ENCODE measurements around the gene DCC.
A peak's percentile ranks its signal among the peaks of the same experiment; 100 is the strongest.

DCC gene

DNA sequence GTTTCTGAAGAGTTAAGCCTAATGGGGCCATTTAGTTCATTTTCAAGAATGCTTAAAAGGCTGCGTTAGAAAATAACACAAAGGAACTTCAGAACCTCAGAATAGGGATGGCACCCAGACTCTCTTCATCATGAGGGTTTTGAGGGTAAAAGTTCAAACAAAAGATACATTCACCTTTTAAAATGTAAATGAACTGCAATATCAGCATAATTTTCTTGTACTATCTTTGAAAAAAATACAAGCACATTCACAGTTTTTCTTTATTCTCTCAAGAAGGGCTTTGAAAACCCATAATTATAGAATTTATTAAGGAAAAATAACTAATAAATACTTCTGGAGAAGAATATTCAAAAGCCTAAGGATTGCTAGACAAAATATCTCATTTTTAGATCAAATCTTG, 791.0 kb downstream of the DCC start:
- DNase-seq: no peak

DNA sequence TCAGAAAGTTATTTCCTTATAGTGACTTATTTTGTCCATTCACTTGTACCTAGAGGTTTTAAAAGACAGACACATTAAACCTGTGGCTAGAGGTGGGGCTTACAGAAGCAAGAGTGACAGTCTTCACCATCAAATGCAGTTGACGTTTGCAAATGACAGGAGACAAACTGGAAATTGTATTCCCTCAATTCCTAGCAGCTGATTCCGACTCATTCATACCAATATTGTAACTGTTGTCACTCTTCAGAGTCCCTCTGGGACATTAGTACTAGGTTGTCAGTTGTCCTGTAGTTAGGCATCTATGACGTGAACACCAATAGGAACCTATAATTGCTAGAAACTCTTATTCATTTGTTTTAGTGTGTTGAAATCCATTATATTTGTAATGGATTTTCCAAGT, 794.7 kb downstream of the DCC start:
- DNase-seq: no peak

DNA sequence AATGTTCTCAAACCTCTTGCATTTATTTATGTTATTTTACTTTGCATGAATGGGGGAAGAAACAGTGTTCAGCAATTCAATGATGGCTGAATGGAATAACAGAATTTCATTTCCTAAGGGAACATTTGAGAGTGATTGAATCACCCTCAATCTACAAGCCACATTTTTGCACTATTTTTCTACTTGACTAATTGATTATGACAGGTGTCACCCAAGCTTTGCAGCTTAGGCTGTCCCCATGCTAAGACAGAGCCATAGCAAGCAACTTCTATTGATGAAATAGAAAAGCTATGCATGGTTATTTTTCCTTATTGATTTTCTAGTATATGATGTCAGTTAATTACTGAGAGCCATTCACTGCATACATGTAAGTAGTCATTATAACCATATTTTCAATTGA, 795.7 kb downstream of the DCC start:
- no peak for DNase-seq

DNA sequence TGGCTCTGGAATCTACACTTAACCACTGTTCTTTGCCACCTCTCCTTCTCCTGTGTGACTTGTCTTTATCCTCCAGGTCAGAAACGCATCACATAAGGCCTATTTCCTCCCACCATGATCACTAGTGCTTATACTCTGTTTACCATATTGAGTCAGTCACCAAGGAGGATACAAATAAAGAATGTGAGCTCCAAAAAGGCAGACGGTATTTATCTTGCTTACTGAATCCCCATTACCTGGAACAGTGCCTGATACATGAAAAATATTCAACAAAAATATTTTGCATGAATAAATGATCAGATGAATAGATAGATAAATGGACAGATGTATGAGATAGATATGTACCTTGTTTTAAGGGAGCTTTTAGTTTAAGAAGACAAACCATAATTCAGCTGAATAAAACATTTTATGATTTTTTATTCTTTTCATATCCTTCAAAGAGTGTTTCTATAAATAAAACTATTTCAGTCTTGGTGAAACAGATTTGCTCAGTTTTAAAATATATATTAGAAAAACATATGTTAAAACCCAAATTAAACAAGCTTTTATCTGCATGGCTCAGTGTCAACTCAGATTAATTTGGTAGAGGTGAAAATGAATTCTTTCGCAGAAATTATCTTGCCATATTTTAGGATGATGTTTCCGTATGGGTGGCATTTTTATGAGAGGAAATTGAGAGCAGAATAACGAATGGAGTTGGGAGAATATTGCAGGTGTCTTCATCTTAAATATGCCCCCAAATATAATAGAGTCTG, 799.9 kb downstream of the DCC start:
- DNase-seq: no peak

DNA sequence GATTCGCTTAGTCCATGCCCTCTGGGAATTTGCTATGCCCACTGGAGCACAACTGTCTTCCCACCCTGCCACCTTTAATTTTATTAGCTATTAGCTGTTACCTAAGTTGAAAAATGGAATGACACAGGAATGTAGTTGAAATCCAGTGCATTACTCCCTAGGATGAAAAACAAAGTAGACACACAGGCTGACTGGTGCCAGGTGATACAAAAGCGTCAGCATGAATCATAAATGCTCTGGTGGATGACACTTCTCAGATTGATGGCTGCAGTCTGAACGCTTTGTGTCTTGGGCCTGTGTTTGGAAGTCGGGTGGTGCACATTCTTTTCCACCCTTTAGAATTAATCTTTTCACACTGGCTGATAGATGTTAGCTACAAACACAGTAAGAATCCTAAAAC, 802.0 kb downstream of the DCC start:
- DNase-seq: no peak

DNA sequence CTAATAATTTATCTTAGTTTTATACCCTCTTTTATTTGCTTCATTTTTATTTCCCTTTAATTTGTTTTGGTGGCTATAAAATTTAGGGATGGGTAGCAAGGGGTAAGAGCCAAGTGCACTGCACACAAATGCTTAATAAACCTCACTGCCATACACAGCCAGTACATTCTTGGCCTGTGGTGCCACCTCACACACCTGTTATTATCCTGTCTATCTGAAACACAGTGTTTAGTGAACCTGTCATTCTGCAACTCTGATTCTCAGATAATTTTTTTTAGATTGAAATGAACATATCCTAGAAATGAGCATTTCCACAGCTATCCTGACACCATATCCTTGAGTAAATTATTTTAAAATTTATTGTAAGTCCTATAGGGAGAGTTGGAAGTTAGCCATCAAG, 807.5 kb downstream of the DCC start:
- DNase-seq: no peak

DNA sequence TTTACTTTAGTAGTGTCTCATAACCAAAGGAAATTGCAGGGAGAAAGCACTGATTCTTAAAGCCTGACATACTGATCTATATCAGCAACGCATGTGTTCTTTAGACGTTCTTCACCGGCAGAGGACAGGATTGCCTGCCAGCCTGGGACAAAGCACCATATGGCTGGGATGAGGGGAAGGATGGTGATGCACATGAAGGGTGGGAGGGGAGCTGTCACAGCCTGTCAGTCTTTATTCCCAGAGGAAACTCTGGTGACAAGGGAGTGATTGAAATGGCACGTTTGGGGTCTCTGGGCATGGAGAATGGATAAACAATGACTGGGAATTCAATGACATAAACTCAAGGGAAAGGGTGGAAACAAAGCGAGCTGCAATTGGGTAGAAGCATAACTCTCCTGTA, 808.1 kb downstream of the DCC start:
- no peak for DNase-seq

DNA sequence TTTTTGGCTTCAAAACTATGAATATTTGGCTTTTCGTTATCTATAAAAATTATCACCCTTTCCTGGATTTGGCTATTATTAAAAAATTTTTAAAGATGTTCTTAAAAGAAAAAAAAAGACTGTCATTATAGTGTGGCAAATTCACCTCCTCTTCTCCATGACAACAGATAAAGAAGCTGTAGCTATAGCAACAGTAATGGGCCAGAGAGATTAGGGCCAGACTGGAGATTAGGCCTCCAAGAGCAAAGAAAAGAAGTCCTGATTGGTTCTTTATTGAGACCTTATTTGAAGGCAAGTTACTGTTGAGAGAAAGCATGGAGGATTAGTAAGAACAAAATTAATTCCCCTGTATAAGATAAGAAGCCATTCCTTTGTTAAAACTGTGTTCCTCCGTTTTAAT, 812.5 kb downstream of the DCC start:
- no peak for DNase-seq

DNA sequence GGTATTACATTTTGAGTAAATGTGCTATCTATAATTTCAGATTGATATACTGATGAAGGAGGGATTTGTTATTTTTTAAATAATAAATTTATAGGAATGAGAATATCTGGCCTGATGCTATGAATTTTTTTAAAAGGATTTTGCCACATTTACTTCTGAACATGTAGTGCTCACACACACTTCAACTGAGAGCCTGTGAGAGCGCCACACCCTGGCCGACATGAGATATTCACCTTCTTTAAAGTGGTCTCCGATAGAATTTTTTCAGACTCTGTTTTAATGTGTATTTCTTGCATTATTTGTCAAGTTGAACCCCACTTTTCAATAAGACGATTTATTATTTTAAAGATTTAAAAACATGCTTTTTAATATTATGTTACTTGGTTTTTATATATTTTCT, 813.3 kb downstream of the DCC start:
- DNase-seq: no peak

DNA sequence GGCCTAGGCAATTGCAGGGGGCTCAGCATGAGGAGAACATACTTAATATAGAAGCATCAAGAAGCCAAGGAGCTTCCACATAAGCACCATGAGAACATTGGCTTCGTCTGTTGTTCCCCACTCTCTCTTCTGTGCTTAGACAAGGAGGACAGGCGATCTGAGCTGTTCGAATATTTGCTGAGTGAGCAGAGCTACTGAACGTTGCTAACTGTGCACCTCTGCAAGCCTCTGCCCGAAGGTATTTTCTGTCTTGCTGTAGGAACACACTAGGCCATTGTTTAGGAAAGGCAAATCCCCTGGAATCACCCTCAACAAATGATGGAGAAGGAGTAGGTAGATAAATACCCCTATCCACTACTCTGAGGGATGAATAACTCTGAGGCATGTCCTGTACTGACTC, 813.8 kb downstream of the DCC start:
- DNase-seq: no peak

DNA sequence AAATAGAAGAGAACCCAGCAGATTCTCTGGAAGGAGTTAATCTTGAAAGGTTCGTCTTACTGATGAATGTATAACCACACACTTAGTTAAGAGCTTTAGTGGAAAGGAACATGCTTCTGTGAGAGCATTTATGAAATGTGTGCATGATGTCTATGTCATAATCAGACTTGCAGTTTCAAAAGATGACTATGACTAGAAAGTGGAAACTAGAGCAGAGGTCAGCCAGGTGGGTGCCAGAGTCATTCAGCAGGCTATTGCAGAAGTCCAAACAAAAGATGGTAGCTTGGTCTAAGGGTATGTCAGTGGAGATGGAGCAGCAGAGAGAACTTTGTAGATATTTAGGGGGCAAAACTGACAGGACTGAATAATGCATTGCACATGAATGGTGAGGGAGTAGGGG, 825.8 kb downstream of the DCC start:
- DNase-seq: no peak

DNA sequence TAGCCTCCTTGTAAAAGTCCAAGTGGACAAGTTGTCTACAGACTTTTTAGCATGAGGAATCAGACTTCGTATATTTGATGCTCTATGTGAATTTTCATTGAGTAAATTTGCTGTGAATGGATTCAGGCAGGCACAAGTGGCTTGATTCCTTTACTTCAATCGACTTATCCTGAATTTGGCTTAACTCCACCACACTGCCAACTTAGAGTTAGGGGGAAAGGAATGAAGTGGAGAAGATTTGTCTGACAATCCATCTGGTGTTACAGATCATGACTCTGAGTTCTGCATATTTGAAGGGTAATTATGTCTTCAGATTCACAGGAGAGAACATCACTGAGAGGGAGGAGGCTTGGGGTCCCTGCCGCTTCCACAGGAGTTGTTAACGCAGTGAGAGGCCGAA, 829.3 kb downstream of the DCC start:
- no peak for DNase-seq

DNA sequence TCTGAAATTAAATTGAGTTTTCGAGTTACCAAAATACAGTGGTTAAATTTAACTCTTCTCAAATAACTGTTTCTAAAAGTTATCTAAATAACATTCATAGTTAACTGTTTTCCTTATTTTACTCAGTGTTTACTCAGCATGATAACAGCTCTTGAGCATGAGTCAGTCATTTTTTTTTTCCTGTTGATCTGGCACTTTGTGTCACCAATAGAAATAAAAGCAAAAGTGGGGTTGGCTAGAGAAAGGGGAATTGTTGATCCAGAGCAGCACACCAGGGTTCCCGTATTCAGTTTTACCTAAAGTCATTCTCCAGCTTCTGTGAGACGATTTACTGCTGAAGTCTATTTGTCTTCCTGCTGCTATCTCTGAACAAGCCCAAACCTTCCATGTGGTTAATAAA, 851.6 kb downstream of the DCC start:
- DNase-seq: no peak

DNA sequence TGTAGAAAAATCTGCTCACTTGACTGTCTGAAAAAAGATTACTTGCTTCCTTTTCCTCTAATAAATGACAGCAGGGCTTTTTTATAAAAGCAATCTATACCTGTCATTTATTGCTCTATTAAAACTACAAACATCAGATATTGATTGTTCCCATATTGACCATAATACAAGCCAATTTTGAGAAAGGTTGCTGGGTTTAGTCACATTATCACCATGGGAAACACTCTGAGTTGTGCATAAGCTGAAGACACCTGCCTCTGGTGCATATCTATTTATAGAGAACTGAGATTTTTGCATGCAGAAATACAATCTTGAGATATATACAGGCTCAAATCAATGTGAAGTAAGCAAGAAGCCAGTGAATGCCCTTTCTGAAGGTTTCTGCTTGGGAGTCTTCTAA, 853.9 kb downstream of the DCC start:
- DNase-seq: no peak

DNA sequence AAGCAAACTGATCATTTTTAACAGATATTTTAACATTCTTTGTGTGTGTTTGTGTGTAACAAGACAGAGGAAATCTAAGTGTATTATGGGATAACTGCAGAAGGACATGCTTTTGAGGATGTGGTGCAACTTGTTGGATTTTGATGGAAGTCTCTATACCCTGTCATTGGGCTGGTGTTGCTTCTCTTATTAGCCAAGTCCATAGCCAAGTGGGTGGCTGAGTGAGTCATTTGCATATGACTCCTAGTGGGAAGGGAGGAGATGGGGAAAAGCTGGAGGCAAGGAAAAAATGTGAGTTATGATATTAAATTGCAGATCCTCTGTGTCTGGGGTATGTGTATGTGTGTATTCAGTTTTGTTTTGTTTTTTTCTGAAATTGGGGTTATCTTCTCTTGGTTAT, 879.9 kb downstream of the DCC start:
- no peak for DNase-seq

DNA sequence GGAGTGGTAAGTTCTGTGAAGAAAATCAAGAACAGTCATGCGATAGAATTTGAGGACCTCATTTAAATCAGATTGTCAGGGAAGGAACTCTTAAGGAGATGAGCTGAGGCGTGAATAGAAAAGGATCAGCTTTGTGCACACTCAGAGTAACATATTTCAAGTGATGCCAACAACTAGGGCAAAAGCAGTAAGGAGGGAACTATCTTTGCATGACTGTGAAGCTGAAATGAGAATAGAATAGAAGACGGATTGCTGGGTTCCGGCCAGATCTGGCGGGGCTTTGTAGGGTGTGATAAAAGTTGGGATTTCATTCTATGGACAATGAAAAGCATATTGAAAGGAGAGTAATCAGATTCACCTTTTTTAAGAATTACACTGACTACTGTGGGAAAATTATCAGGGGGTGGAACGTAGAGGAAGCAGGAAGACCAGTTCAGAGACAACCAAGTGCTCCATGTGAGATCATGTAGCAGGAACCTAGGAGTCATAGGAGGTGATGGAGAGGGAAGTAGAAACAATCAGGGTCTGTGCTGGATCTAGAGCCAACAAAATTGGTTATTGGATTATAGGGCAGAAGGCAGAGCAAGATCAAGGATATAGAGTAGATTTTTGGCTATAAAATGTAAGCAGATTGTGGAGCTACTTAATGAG, 884.3 kb downstream of the DCC start:
- no peak for DNase-seq

DNA sequence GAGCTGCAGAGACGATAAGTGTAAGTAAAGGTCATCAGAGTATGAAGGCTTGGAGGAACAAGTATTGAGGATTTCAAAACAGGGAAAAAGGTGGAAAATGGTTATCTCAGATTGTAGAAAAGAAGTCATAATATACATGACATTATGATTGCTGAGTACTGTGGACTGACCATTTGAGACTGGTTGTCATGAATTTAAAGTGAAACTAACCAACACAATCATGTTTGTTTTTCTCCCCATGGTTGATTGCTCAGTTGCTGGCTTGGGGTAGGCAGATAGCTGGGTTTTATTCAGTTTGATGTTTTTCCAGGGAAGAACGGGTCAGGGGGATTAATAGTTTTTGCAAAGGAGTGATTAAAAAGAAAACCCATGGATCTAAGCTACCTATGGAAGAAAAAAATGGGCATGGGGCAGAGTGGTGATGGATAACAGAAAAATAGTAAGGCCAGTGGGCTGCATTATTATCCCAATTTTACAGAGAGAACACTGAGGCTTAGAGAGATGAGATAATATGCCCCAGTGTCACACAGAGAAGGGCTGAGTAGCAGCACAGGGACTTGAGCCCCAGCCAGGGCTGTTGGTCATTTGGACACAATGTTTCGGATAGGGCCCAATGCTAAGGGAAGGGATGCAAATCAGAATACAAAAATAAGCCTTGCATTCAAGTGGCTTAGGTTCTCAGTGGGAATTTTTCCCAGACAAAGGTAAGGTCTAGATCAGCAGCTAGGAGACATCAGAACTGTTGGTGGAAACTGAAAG, 885.7 kb downstream of the DCC start:
- DNase-seq: no peak

DNA sequence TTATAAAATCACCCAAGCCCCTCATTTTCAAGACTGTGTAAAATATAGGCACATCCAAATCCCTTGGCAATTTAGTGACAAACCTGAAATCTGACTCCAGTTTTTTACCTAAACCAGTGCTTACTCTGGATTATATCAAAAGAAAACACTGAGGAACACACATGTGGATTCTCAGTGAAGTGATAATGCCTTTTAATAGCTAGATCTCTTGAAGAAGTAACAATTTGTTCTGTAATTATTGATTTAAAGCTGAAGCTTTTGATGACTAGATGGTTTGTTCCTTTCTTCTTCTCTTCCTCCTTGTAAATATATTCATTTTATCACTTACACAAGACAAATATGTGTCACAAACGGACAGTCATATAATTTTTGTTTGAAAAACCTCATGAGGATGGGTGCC, 894.6 kb downstream of the DCC start:
- no peak for DNase-seq

DNA sequence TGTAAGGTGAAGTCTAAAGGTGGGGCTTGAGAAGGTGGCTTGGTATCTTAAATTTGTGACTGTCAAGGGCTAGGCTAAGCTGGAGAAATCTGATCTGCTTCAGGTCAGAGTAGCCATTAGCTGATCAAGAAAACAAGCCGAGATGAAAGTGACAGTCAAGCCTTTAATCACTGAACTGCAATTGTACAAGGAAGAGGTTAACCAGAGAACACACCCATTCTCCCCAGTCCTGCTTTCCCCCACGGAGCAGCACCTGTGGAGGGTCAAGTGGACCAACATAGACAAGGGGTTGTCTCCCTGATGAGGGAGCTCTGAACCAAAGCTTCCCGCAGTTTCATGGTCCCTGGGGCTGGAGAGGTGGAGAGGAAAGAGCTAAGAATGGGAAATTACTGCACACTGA, 901.2 kb downstream of the DCC start:
- no peak for DNase-seq

DNA sequence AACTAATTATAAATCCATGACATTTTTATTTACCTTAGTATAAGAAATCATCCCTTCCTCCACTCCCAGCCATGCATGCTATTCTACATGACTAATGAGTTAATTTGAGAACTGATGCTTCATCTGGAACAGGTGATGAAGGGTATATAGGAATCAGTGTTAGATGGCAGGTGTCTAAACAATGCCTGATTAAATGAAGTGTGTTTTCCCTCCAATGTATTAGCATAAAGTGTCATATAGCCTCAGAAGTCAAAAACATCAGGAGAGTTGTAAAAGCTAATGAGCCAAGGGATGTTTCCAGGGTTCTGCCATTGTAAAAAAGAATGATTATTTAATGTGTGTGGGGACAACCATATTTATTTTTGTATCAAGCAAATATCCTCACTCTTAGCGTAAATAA, 913.8 kb downstream of the DCC start:
- peak; percentile 58 for DNase-seq

DNA sequence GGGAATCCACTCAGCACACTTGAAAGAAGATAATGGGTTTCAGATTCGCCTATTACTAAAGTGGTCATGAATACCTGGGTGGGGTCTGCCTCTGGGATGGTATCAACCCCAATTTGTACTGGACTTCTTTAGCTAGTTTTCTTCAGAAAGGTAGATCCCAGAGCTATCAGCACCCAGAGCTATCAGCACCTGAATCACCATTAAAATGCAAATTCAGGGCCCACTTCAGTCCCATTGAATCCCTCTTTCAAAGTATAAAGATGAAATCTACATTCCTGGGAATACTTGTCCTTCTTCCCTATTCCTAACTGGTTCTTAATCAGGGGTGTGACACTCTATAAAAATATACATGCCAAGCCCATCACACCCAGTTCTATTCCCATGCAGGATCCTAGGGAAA, 914.3 kb downstream of the DCC start:
- no peak for DNase-seq

DNA sequence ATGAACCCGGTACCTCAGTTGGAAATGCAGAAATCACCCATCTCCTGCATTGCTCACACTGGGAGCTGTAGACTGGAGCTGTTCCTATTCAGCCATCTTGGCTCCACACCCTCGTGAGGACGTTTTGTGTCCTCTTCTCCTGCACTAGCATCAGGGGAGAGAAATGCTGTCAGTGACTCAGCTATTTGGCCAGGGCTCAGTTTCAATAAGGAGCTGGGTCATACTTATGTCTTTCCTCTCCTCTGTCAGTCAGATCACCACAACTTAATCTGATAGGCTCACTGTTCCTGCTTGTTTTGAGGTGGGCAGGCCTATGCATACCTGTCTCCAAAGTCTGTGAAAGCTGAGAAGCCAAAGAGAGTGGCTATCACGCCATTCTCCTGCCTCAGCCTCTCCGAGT, 921.2 kb downstream of the DCC start:
- DNase-seq: no peak

DNA sequence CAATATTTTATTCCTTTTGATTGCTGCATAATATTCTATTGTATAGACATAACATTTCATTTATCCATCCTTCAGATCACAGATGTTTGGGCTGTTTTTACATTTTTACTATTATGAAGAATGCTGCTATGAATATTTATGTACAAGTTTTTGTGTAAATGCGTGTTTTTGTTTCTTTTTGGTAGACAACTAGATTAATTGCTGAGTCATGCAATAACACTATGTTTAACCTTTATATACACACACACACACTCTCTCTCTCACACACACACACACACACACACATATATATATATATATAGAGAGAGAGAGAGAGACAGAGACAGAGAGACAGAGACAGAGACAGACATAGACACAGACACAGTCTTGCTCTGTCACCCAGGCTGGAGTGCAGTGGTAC, 926.9 kb downstream of the DCC start:
- no peak for DNase-seq

DNA sequence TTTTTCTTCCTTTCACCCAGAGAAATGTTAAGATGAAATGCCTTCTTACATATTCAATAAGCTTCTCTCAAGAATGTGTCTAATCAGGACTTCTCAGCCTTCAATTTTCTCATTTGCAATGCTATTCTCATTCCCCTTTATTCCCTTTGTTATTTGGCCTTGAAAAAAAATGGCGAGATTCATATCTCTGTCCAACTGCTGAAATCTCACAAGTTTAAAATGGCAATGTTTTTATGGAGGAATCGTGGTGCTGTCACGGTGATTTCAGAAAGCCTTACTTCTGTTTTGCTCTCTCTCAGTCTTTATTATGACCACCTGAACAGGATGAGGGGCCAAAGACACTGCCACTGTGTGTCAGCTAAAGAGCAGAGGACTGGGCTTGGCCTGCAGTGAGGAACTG, 928.5 kb downstream of the DCC start:
- DNase-seq: no peak

Data from NCI-H1417 treated with DMSO at 0.1 percent for 48 hours (cell line).